H9 (cell line): ENCODE results near the gene MINAR1. TPM values are rescaled to one million over a fixed set of nuclear protein-coding genes. Genes with fewer than 3 reads are reported as not detected.

ENCODE experiments used
- DNase-seq: peaks from one replicate; pipeline ENCODE4 v3.0.0-alpha.2; 2017
- H2AFZ ChIP-seq: one replicate; pipeline ENCODE4 v1.6.1; 2013; ENCODE audit warnings: mild to moderate bottlenecking, low read length, control low read depth, moderate library complexity
- H2AK5ac ChIP-seq: 2 replicates; pipeline ENCODE4 v1.6.1; 2013; ENCODE audit warnings: low read length, control low read depth, mixed read lengths; ENCODE audit not compliant: insufficient read length
- H2BK120ac ChIP-seq: one replicate; pipeline ENCODE4 v1.6.1; 2013; ENCODE audit warnings: low read depth, mild to moderate bottlenecking, low read length, control low read depth, inconsistent platforms; ENCODE audit not compliant: poor library complexity, severe bottlenecking
- H2BK12ac ChIP-seq: 2 replicates; pipeline ENCODE4 v1.6.1; 2013; ENCODE audit warnings: low read length, control low read depth, mixed read lengths, low read depth; ENCODE audit not compliant: insufficient read length
- H2BK15ac ChIP-seq: 2 replicates; pipeline ENCODE4 v1.6.1; 2013; ENCODE audit warnings: low read depth, low read length, control low read depth
- H2BK20ac ChIP-seq: one replicate; pipeline ENCODE4 v1.6.1; 2013; ENCODE audit warnings: low read depth, mild to moderate bottlenecking, low read length, control low read depth, inconsistent platforms; ENCODE audit not compliant: poor library complexity, severe bottlenecking
- H2BK5ac ChIP-seq: 2 replicates; pipeline ENCODE4 v1.6.1; 2013; ENCODE audit warnings: low read length, control low read depth, mixed read lengths; ENCODE audit not compliant: insufficient read length
- H3K14ac ChIP-seq: 2 replicates; pipeline ENCODE4 v1.6.1; 2013; ENCODE audit warnings: low read length, control low read depth; ENCODE audit not compliant: insufficient read depth
- H3K18ac ChIP-seq: 2 replicates; pipeline ENCODE4 v1.6.1; 2013; ENCODE audit warnings: low read depth, mild to moderate bottlenecking, mixed read lengths, low read length, control low read depth; ENCODE audit not compliant: insufficient read length
- H3K23ac ChIP-seq: 2 replicates; pipeline ENCODE4 v1.6.1; 2013; ENCODE audit warnings: low read length, control low read depth, mixed read lengths, low read depth; ENCODE audit not compliant: insufficient read length
- H3K23me2 ChIP-seq: 2 replicates; pipeline ENCODE4 v1.6.1; 2013; ENCODE audit warnings: low read depth, mild to moderate bottlenecking, mixed read lengths, low read length, control low read depth; ENCODE audit not compliant: insufficient read length, poor library complexity, severe bottlenecking
- H3K27ac ChIP-seq: 2 replicates; pipeline ENCODE4 v1.5.1; 2013; ENCODE audit warnings: low read length, control low read depth, mixed read lengths, low read depth; ENCODE audit not compliant: insufficient read length
- H3K27me3 ChIP-seq: 2 replicates; pipeline ENCODE4 v1.6.1; 2013; ENCODE audit warnings: low read length, control low read depth, inconsistent platforms; ENCODE audit not compliant: insufficient read depth
- H3K4ac ChIP-seq: 2 replicates; pipeline ENCODE4 v1.6.1; 2013; ENCODE audit warnings: low read depth, mild to moderate bottlenecking, control low read depth, inconsistent platforms, low read length, moderate library complexity
- H3K4me1 ChIP-seq: 2 replicates; pipeline ENCODE4 v1.6.1; 2013; ENCODE audit warnings: low read length, control low read depth, inconsistent platforms; ENCODE audit not compliant: insufficient read depth
- H3K4me2 ChIP-seq: 2 replicates; pipeline ENCODE4 v1.6.1; 2013; ENCODE audit warnings: low read length, control low read depth, mixed read lengths; ENCODE audit not compliant: insufficient read length, insufficient read depth
- H3K56ac ChIP-seq: 2 replicates; pipeline ENCODE4 v1.6.1; 2013; ENCODE audit warnings: low read depth, mild to moderate bottlenecking, mixed read lengths, low read length, control low read depth; ENCODE audit not compliant: insufficient read length
- H3K79me1 ChIP-seq: 2 replicates; pipeline ENCODE4 v1.6.1; 2013; ENCODE audit warnings: low read depth, mild to moderate bottlenecking, moderate library complexity, low read length, control low read depth, inconsistent platforms; ENCODE audit not compliant: insufficient read depth, poor library complexity, severe bottlenecking
- H3K79me2 ChIP-seq: 2 replicates; pipeline ENCODE4 v1.6.1; 2013; ENCODE audit warnings: low read length, control low read depth, inconsistent platforms; ENCODE audit not compliant: insufficient read depth
- H3K9ac ChIP-seq: 2 replicates; pipeline ENCODE4 v1.6.1; 2013; ENCODE audit warnings: low read length, control low read depth, mixed read lengths; ENCODE audit not compliant: insufficient read length; ENCODE audit errors: extremely low read depth
- H3K9me3 ChIP-seq: one replicate; pipeline ENCODE4 v1.6.1; 2013; ENCODE audit warnings: low read depth, low read length, inconsistent platforms; ENCODE audit not compliant: control insufficient read depth
- H3T11ph ChIP-seq: one replicate; pipeline ENCODE4 v1.6.1; 2013; ENCODE audit warnings: mild to moderate bottlenecking, low read length, control low read depth, inconsistent platforms
- H4K20me1 ChIP-seq: one replicate; pipeline ENCODE4 v1.6.1; 2013; ENCODE audit not compliant: control insufficient read depth, insufficient read length, insufficient read depth
- H4K5ac ChIP-seq: 2 replicates; pipeline ENCODE4 v1.6.1; 2013; ENCODE audit warnings: low read depth, mild to moderate bottlenecking, mixed read lengths, low read length, control low read depth; ENCODE audit not compliant: insufficient read length
- H4K8ac ChIP-seq: replicated peaks from 2 replicates; pipeline ENCODE4 v1.6.1; 2013; ENCODE audit warnings: low read length, control low read depth, mixed read lengths, low read depth; ENCODE audit not compliant: insufficient read length
- H4K91ac ChIP-seq: 2 replicates; pipeline ENCODE4 v1.6.1; 2013; ENCODE audit warnings: low read depth, mild to moderate bottlenecking, moderate library complexity, mixed read lengths, low read length, control low read depth; ENCODE audit not compliant: insufficient read length
- H3K27ac Mint-ChIP-seq, 3 experiments: 2 replicates in 2 of 3; 3 replicates in 1 of 3; pipeline ENCODE4 v1.8.0; 2020 to 2021; ENCODE audit warnings: mixed read lengths in 3 of 3, mild to moderate bottlenecking in 1 of 3, moderate library complexity in 1 of 3
- H3K27me3 Mint-ChIP-seq: 2 replicates; pipeline ENCODE4 v1.8.0; 2021; ENCODE audit warnings: low read depth, mild to moderate bottlenecking, moderate library complexity, mixed read lengths
- H3K36me3 Mint-ChIP-seq, 3 experiments: 2 replicates in 2 of 3; 3 replicates in 1 of 3; pipeline ENCODE4 v1.8.0; 2020 to 2021; ENCODE audit warnings: low read depth in 3 of 3, mixed read lengths in 3 of 3; ENCODE audit not compliant: insufficient read depth in 1 of 3
- H3K4me1 Mint-ChIP-seq, 2 experiments: 2 replicates each; pipeline ENCODE4 v1.8.0; 2020; ENCODE audit warnings: mixed read lengths in 2 of 2
- H3K4me3 Mint-ChIP-seq, 2 experiments: 2 replicates in 1 of 2; 3 replicates in 1 of 2; pipeline ENCODE4 v1.8.0; 2020 to 2021; ENCODE audit warnings: mild to moderate bottlenecking in 2 of 2, mixed read lengths in 2 of 2, moderate library complexity in 1 of 2
- H3K9me3 Mint-ChIP-seq, 2 experiments: 2 replicates in 1 of 2; 3 replicates in 1 of 2; pipeline ENCODE4 v1.8.0; 2020; ENCODE audit warnings: mild to moderate bottlenecking in 2 of 2, mixed read lengths in 2 of 2, moderate library complexity in 1 of 2
- CTCF ChIP-seq: fragments of 200-600 bp; sonication (generic); conservative IDR thresholded peaks from 3 replicates; pipeline ENCODE4 v1.8.0; 2021; ENCODE audit warnings: antibody characterized with exemption, mild to moderate bottlenecking
- WGBS: extraction: QIAGEN DNeasy Blood & Tissue Kit; methylation state at CpG from one replicate; pipeline ENCODE4 v1.1.7; 2013; ENCODE audit warnings: missing lambda C conversion rate, low lambda C conversion rate, mixed read lengths; ENCODE audit not compliant: insufficient read length; ENCODE audit errors: extremely low coverage; 5-methylcytosine and 5-hydroxymethylcytosine counted together
- total RNA-seq: library from RNA; stranded (reverse); gene quantifications from 2 replicates; pipeline ENCODE4 v1.2.1, GENCODE V29; 2021

The MINAR1 gene
- total RNA-seq, 1 experiment from 2014 or later = 0.74 TPM

DNA sequence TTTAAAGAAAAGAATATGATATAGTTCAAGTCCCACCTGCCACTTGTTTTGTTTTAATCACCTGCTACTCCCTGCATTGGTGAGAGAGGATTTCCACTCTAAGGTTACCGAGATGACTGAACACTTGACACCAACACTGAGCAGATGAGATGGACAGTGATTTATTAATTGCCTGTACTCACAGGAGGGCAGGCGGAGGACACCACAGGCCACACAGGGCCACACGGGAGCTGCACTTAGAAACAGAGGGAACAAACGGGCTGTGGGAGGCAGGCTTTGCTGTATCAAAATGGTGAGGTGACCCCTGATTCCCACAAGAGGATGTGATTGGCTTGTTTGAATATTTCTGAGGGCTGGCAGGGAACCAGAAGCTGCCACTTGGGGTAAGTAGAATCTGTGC is 10.8 kb downstream of the MINAR1 start:
- no peak overlapping the region for H3K18ac ChIP-seq
- no peak overlapping the region for H3K4ac ChIP-seq
- H3K56ac ChIP-seq = no peak overlapping the region
- Mint-ChIP-seq H3K36me3 (no peaks in the 10 kb centered on the region), H3K4me3 (no peak overlapping the region), H3K27me3 (peaks cover 6% of the 10 kb centered on the region), H3K27ac (no peak overlapping the region), H3K9me3 (peaks cover 3 to 6% of the 10 kb centered on the region in 2 experiments; a peak in 3 of 5 replicates), H3K4me1 (peaks cover 9% of the 10 kb centered on the region in 2 experiments)
- no peak overlapping the region for H2BK12ac ChIP-seq
- no peak for DNase-seq
- no peak overlapping the region for H3K27ac ChIP-seq
- H2BK120ac ChIP-seq = no peak overlapping the region
- no peak overlapping the region for H2AK5ac ChIP-seq
- H2BK20ac ChIP-seq = no peak overlapping the region
- no peaks in the 10 kb centered on the region for H3K4me1 ChIP-seq
- no peak overlapping the region for H3K14ac ChIP-seq
- no peak overlapping the region for H4K8ac ChIP-seq
- WGBS = no CpG with 5 or more reads among the region's 4 CpGs
- no peaks in the 10 kb centered on the region for H4K20me1 ChIP-seq
- TF ChIP-seq CTCF = no peak
- H3K27me3 ChIP-seq = no peaks in the 10 kb centered on the region
- H3K79me1 ChIP-seq = no peaks in the 10 kb centered on the region
- no peak overlapping the region for H3K23ac ChIP-seq
- no peak overlapping the region for H2AFZ ChIP-seq
- H2BK5ac ChIP-seq = no peak overlapping the region
- H2BK15ac ChIP-seq = no peak overlapping the region
- no peaks in the 10 kb centered on the region for H3K23me2 ChIP-seq
- no peak overlapping the region for H3T11ph ChIP-seq
- no peaks in the 10 kb centered on the region for H3K9me3 ChIP-seq
- no peak overlapping the region for H4K91ac ChIP-seq
- H4K5ac ChIP-seq = no peak overlapping the region
- no peak overlapping the region for H3K9ac ChIP-seq
- no peaks in the 10 kb centered on the region for H3K79me2 ChIP-seq
- H3K4me2 ChIP-seq = no peak overlapping the region
